ENCODE data around the gene HOXC11.

DNA sequence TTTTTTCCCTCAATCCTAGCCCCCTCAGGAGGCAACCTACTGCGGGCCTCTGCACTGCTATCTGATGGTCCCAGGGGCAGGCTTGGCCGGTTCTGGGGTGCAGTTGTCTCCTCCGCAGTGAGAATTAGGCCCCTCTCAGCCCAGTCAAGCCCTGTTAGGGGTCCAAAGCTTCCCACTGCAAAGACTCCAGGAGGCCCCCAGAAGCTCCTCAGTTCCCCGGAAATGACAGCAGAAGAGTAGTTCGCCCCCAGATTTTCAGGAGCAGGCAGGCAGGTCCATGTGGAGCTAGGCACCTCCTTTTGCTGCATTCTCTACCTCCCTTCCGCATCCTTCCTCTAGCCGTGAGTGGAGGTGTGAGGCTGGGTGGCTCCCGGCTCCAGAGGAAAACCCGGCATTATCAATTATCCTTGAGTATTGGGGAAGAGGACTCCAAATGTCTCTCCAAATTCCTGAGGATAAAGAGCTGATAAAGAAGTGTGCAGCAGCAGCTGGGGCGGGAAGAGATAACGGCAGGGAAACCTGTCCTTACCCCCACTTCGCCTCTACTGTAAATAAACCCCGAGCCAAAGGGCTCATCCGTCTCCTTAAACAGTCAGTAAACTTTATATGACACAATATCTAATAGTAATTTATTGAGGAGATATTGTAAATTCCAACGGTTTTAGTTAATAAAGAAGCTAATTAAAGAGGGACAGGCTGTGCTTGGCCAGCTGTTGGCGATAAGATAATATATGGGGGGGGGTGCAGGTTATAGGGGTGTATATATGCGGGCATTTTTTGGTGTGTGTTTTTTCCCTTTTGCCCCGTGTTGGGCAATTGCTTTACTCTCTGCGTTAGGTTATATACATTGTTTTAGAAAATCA lies 18.9 kb upstream of the HOXC11 start:
- no peak for TF ChIP-seq CTCF (IDR thresholded peaks at IDR 0.05)
- no peak for TF ChIP-seq POLR2A (IDR thresholded peaks at IDR 0.05)

Measured in sigmoid colon (tissue), 3 donors.